Measurements from ENCODE around the gene SEC24C.
"Not testable (repeated sequence)": the region's sequence is repeated elsewhere in the genome, so short reads cannot be mapped to it uniquely, and the experiment has no call there.

SEC24C gene

DNA sequence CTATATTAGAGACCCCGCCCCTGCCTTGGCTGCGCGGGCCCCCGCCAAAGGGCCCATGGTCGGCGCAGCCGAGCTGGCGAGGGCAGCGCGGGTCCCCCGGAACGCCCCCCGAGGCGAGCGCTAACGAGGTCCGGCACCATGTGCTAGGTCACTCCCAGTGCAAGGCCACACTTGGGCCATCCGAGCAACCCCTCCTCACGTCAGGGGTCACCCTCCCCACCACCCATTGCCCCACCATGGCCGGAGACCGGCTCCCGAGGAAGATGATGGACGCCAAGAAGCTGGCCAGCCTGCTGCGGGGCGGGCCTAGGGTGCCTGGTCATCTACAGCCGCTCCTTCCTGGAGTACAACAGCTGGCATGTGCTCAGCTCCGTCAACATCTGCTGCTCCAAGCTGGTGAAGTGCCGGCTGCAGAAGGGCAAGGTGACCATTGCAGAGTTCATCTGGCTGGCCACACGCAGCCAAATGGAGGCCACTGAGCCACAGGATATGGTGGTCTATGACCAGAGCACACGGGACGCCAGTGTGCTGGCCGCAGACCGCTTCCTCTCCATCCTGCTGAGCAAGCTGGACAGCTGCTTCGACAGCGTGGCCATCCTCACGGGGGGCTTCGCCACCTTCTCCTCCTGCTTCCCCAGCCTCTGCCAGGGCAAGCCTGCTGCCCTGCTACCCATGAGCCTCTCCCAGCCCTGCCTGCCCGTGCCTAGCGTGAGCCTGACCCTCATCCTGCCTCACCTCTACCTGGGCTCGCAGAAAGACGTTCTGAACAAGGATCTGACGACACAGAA lies 12.4 kb upstream of the SEC24C start:
- no peak for DNase-seq (ENCODE audit: low spot score)

DNA sequence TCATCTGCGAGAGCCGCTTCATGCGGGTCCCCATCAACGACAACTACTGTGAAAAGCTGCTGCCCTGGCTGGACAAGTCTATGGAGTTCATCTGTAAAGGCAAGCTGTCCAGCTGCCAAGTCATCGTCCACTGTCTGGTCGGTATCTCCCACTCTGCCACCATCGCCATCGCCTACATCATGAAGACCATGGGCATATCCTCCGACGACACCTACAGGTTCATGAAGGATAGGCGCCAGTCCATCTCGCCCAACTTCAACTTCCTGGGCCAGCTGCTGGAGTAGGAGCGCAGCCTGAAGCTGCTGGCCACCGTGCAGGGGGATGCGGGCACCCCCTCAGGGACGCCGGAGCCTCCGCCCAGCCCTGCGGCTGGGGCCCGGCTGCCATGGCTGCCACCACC lies 11.7 kb upstream of the SEC24C start:
- DNase-seq (ENCODE audit: low spot score): no peak

DNA sequence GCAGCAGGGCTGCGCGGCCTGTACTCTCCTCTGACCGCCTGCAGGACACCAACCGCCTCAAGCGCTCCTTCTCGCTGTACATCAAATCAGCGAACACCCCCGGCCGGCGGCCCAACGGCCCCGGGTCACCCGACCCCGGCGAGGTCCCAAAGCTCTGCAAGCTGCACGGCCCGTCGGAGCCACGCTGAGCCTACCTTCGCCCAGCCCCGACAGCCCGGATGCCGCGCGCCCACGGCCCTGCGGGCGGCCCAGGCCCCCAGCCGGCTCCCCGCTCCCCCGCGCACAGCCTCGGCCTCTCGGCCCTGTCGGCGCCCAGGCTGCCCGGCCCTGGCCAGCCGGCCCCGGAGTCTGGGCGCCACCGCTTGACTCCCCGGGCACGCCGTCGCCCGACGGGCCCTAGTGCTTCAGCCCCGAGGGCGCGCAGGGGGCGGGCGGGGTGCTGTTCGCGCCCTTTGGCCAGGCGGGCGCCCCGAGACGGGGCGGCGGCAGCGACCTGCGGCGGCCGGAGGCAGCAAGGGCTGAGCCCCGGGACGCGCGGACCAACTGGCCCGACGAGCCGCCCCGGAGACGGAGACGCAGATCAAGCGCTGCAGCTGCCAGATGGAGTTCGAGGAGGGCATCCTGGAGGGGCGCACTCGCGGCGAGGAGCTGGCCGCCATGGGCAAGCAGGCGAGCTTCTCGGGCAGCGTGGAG lies 11.1 kb upstream of the SEC24C start:
- DNase-seq (ENCODE audit: low spot score): no peak

DNA sequence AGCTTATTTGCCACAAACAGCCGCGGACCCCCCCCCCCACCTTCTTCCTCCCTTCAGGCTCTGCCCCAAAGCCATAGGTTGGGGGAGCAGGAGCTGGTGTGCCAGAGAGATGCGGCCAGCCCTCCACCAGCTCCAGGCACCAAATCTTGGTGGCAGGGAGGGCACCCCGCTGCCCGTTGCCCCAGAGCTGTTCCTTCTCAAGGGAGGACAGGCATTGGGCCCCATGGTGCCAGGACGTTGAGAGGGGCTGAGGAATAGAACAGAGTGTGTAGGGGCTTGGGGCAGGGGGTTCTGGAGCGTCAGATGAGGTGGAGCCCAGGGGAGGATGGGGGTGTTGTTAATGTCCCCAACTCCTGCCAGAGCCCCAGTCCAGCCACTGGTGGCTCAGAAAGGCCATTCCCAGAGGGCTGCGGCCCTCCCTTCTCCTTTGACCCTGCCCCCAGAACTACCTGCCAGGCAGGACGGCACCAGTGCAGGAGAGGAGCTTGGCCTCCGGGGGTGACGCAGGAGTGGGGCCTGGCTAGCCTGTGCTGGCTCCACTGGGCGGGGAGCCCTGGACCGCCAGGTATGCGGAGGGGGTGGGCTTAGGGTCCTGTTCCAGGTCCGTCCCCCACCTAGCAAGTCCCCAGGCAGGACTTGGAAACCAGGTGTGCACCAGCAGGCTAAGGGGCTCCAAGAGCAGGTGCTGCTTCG lies 10.0 kb upstream of the SEC24C start:
- DNase-seq (ENCODE audit: low spot score): no peak

DNA sequence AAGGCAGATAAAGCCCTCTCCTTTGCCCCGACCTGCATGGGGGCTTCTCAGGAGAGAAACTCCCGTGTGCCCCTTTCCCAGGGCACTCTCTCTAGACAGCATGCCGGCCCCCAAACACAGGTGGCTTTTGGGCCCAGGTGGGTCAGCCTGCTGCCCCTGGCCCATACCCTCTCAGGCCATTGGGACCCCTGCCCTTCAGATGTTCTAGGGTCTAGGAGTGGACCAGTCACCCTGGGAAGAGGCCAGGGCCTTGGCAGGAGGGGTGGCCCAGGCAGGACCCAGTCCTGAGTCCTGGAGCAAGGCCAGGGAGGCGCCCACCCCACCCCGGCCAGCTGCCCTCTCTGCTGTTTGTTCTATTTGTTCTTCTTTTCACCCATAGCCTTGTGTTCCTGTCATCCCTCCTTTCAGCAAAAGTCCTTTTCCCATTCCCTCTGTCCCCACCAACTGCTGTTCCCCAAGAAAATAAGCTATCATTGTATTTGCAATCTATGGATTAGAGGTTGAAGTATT lies 9.3 kb upstream of the SEC24C start:
- no peak for DNase-seq (ENCODE audit: low spot score)

DNA sequence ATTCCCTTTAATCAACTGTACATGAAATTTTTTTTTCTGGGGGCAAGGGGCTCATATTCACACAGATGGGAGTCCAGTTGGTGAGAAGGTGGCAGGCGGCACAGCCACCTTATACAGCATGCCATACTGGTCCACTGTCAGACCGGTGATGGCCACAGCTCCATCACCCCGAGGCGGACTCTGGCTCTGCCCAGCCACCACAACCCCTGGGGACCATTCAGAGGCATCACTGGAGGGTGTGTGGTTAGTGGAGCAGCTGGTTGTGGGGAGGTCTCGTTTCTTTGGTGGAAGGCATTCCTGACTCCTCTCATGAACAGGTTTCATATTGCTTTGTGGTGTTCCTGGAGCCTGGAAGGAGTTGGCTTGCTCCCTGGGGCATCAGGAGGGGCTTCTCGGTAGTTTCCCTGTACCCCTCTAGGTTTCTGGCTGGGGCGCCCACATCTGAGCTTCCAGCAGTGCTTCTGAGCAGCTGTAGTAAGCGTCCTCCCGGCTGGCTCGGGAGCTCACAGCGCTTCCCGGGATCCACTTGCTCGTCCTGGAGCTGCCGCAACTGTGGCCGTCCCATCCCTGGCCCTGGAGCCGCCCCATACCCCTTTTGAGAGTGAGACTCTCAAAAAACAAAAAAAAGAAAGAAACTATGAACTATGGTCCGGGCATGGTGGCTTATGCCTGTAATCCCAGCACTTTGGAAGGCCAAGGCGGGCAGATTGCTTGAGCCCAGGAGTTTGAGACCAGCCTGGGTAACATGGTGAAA lies 3.5 kb upstream of the SEC24C start:
- not testable (repeated sequence) for DNase-seq (ENCODE audit: low spot score)

DNA sequence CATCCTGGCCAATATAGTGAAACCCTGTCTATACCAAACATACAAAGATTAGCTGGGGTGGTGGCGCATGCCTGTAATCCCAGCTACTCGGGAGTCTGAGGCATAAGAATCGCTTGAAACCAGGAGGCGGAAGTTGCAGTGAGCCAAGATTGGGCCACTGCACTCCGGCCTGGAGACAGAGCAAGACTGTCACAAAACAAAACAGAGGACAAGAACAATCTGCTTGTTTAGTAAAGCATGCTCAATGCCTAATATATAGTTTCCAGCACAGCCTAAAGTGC lies 1.8 kb upstream of the SEC24C start:
- no peak for DNase-seq (ENCODE audit: low spot score)

DNA sequence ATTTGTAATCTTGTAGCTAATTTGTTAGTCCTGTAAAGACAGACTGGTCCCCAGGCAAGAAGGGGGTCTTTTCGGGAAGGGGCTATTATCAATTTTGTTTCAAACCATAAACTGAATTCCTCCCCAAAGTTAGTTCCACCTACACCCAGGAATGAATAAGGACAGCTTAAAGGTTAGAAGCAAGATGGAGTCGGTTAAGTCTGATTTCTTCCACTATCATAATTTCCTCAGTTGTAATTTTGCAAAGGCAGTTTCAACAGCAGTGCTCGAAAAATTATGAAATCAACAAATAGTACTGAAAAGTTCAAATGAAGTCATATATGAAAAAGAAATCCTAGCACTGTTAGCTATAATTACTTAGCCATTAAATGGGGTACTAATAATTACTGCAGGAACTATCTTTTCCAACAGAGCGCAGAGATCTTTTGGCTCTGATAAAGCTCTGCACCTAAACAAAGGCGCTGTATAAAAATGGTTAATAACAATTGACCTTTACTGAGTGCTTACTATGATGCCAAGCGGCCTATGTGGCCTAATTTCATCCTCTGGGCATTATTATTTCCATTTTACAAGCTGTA lies 756 bp upstream of the SEC24C start:
- DNase-seq (ENCODE audit: low spot score): no peak

DNA sequence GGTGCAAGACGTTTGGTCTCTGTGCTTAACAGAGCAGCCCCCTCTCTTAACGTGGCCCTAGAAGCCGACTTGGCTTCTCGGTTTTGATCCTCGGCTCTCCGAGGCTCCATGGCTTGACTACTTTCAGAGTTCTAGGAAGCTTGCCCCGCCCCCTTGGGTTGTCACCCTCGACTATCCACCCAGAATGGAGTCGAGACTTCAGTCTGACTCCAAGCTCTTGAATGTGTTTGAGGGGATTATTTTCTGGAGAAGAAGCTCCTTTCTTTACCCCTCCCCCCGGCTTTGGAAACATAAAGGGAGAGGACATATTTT lies 448 bp downstream of the SEC24C start:
- no peak for DNase-seq (ENCODE audit: low spot score)

DNA sequence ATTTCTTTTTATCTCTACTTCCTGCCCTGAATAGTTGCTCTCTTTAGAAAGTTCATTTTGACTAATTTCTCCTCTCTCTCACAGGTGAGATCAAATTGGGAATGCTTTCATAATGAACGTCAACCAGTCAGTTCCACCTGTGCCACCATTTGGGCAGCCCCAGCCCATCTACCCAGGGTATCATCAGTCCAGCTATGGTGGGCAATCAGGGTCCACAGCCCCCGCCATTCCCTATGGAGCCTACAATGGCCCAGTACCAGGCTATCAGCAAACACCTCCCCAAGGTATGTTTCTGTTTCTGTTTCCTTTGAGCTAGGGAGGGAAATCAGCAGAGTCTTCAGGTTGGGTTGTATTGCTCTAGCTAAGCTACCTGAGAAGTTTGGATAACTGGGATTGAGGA lies 2.5 kb downstream of the SEC24C start:
- no peak for DNase-seq (ENCODE audit: low spot score)

DNA sequence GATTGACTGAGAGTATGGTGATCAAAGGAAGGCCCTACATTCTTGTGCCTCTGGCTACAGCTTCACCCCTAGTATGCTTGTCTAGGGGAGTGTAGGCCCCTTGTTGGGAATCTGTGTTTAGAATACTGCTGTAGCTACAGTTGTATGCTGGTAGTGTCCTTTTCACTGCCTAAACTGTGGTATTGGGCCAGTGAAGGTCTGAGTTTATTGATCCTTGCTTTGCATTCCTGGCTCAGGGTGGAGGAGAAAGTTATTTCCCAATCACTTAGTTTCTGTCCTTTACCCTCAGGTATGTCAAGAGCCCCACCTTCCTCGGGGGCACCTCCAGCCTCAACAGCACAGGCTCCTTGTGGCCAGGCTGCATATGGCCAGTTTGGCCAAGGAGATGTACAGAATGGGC lies 6.6 kb downstream of the SEC24C start:
- no peak for DNase-seq (ENCODE audit: low spot score)

DNA sequence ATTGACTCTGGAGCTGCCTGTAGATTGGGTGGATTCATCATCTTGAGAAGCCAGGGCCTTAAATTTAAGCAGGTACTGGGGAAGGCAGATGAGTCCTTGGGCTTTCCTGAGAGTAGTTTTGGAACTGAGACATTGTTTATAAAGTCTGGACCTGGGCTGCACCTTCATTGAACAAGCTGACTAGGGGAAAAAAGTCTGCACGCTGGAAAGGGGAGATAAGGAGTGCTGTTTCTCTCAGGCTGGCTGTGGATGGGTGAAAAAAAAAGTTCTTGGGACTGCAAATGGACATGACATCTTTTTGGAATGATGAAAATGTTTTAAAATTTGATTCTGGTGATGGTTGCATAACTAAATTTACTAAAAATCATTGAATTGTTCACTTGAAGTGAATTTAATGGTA lies 12.0 kb downstream of the SEC24C start:
- no peak for DNase-seq (ENCODE audit: low spot score)

DNA sequence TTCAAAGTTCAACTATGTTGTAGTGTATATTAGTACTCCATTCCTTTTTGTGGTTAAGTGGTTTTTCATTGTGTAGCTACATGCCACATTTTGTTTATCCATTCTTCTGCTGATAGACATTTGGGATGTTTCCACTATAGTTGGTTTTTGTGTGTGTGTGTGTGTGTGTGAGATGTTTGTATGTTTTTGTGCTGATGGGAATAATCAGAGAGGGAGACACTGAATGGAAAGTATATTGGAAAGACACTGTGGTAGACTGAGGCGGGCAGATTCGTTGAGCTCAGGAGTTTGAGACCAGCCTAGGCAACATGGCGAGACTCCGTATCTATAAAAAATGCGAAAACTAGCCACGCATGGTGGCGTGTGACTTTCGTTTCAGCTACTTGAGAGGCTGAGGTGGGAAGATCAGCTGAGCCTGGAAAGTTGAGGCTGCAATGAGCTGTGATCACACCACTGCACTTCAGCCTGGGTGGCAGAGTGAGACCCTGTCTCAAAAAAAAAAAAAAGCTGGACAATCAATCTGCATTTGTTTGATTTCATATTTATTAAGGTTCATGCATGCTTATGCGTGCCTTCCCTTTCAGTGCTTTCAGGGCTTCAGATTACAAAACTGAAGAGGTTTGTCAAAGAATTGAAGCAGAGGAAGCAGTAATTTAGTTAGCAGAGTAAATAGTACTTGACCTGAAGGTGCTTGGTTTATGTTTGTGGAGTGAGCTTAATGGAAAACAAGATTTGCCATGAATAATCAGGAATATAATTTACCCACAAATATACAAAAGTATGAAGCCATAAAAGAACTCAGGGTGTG lies 14.7 kb downstream of the SEC24C start:
- no peak for DNase-seq (ENCODE audit: low spot score)

DNA sequence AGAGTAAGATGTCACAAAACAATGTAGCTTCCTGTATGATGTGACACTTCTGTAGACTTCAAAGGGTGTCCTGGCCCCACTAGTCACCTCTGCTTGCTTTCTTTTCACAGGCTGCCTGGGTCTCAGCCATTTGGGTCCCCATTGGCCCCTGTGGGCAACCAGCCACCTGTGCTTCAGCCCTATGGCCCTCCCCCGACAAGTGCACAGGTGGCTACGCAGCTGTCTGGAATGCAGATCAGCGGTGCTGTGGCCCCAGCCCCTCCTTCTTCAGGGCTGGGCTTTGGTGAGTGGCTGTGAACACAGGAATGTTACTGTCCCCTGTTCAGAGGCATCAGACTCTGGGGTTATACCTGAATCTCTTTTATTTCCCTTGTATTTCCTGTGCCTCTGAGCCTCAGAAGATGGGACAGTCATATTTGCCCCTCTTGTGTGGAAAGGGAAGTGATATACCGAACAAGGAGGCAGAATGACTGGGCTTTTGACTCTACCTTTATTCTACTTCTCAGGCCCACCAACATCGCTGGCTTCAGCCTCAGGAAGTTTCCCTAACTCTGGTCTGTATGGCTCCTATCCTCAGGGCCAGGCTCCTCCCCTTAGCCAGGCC lies 15.4 kb downstream of the SEC24C start:
- DNase-seq (ENCODE audit: low spot score): peak; percentile 55

DNA sequence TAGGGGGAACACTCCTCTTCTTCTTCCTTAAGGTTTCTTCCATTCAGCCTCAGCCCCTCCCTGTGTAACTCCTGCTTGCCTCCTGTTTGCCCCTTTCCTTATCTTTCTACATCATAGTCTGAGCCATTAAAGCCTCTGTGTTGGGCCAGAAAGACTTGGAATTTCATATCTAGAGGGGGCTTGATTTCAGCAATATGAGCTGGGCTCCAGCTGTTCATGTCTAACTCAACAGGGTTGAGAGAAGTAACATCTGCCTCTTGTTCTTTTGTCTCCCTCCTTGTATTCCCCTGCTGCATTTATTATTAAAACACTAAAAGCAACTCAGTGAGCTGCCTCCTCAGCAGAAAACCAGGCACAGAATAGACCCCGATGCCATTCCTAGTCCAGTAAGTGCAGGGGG lies 17.6 kb downstream of the SEC24C start:
- DNase-seq (ENCODE audit: low spot score): no peak

DNA sequence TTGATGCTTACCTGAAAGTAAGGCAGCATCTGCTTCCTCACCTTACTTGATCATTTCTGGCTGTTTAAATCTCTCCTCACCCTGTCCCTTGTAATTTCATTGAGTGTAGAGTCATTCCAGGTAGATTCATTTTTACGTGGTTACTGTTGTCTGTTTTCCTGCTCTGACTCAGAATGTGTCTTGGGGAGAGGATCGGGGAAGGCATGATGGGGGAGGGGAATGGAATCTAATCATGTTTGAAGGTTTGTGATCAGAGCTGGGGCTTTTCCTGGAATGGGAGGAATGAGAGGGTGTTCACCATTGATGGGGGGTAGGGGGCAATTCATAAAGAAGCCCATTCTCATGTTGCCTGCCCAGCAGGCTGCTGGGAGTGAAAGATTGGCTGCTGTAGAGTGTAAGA lies 18.7 kb downstream of the SEC24C start:
- no peak for DNase-seq (ENCODE audit: low spot score)

DNA sequence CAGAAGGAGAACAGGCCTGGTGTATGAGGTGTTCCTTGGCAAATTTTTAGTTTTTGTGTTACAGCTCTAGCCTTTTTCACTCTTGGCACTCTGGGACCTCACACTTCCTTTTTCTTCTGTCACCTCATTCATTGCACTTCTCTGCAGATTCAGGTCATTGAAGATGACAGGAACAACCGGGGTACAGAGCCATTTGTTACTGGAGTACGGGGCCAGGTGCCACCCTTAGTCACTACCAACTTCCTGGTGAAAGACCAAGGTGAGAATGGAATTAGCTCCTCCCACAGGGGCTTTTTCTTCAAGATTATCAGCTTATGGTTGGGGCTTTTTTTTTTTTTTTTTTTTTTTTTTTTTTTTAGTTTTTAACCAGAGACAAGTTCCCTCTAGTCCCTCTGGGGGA lies 19.2 kb downstream of the SEC24C start:
- DNase-seq (ENCODE audit: low spot score): no peak

DNA sequence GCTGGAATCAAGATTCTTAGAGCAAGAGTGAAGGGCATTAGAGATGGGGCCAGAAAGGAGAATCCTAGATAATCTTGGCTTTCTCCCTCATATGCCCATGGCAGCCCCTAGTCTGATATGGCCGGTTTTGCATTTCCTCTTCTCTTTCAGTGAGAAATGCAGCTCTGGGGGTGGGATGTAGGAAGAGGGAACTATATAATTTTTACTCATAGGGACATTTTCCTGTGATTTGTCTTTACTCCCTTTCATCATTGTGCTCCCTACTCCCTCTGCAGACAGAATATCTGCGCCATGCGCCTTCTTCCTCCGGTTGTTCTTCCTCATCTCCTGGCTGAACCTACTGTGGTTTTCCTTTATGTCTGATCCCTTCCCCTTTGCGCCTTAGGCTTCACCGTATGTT lies 20.9 kb downstream of the SEC24C start:
- no peak for DNase-seq (ENCODE audit: low spot score)

DNA sequence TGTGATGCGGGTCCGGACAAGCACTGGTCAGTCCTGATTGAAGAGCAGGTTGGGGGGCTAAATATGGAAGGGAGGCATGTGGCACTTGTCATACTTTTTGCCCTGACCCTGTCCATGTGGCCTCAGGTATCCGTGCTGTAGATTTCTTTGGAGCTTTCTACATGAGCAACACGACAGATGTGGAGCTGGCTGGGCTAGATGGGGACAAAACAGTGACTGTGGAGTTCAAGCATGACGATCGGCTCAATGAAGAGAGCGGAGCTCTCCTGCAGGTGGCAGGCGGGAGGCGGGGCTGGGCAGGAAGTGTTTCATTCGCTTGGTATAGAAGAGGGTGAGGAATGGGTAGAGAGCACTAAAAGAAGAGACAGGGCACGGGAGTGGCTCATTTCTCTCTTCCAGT lies 24.7 kb downstream of the SEC24C start:
- peak; percentile 75 for DNase-seq (ENCODE audit: low spot score)

DNA sequence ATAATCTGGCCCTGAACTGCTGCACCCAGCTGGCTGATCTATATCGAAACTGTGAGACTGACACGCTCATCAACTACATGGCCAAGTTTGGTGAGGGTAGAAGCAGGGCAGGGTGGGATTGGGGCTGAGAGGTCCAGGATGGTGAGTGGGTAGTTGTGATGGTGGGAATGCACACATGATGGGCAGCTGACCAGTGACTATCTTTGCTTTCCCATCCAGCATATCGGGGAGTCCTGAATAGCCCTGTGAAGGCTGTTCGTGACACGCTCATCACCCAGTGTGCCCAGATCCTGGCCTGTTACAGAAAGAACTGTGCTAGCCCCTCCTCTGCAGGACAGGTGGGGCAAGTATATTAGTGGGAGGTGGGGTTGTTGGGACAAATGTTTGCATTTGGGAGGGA lies 25.2 kb downstream of the SEC24C start:
- no peak for DNase-seq (ENCODE audit: low spot score)

DNA sequence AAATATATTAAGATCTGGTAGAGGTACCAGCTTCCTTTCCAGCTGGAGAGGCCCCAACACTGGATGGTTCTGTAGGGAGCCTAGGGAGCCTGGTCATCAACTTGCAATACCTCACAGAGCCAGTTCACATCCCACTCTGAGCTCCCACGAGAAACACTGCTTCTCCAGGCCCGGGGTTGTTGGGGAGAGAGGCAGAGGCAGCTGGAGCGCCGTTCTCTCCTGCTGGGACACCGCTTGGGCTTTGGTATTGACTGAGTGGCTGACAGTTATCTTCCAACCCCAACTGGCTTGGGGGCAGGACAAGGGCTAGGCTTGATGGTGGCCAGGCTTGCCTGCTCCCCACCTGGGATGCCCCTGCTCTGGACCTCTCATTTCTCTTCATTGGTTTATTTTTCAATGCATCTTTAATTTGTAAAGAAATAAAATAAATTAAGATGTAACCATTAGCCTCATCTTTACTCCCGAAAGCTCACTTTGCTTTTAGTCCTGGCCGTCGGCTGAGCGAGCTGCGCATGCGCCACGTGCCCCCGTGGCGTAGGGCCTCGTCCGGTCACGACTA lies 27.6 kb downstream of the SEC24C start:
- DNase-seq (ENCODE audit: low spot score): peak; percentile 77

Data from CD4-positive, alpha-beta T cell treated with Interleukin-6 at 100 ng/mL for 8 hours (primary cell).